ENCODE measurements around the gene XKR7.

XKR7 gene

DNA sequence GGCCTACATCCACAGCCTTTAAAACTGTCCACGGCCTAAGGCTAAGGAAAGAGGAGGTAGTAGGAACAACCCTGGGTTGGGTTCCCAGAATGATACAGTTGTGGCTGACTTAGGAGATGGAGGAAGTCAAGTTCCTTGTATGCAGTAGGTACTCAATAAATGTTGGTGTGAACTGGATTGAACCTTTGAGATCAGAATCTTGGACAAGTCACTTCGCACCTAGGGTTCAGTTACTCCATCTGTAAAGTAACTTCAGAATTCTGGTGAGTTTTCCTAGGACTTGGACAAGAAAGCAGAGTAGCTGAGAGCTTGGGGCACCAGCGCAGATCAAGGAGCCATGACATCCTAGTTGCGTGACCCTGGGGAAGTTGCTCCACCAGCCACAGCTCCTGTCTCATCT is 9.1 kb downstream of the XKR7 start:
- DNase-seq: no peak

DNA sequence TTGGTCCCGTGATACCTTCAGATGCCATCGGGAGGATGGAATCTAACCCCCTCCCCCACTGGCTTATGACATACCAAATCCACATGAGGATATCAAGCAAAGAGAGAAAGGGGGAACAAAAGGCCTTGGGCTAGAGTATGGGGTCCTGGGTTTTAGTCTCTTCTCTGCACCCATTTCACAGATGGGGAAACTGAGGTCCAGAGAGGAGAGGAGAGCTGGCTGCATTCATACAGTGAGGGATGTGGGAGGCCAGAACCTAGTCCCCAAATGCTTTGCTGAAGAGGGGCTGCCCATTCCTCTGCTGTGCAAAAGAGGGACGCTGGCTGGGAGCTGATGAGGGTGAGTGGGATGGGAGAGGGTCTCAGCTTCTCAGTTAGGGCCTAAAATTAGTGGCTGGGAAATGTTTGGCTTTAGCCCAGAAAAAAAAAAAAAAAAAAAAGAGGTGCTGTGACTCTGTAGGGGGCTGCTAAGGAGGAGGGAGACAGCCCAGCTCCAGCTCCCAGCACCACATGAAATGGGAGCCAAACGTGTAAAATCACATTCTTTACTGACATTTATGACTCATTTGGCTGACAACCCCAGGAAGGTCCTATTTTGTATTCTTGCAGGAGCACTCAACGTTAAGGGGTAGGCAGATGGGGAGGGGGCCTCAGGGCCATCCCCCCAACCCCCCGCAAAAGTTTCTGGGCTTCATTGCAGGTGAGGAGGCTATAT is 11.9 kb downstream of the XKR7 start:
- DNase-seq: no peak

DNA sequence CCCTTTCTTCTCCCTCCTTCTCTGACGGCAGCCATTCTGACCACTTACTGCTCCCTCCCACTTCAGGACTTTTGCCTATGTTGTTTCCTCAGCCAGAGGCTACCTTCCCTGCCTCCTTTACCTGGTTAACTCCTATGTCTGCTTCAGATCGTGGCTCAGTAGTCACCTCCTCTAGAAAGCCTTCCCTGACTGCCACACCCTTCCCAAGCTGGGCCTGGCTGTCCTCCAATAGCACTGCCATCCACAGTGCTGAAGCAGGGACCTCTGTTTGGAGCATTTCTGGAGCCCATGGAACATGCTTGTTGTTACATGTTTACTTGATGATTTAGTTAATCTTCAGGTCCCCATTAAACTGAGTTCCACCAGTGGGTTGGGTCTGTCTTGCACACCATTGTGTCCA is 13.8 kb downstream of the XKR7 start:
- DNase-seq: no peak

- no peak for DNase-seq
Measured at GRCh38 chr20:31984981-31985471, 17.1 kb downstream of the XKR7 start.

DNA sequence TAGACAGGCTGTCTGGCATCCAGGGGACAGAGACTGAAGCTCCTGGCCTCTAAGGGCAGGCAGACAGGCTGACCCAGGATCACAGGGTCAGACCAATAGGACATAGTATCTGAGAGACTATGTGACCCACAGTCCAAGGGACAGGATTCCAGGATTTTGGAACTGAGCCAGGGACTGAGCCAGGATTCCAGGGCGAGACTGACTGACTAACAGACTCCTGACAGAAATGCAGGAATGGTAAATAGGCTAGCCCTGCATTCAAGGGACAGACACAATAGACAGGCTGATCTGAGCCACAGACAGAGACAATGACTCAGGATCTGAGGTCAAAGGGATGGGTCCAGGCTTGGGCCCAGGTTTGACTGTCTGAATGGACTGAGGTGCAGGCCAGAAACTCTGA is 19.8 kb downstream of the XKR7 start:
- DNase-seq: peak in 1 of 56 donors; percentile 1

- no peak for DNase-seq
Measured at GRCh38 chr20:31988430-31989015, 20.6 kb downstream of the XKR7 start.

DNA sequence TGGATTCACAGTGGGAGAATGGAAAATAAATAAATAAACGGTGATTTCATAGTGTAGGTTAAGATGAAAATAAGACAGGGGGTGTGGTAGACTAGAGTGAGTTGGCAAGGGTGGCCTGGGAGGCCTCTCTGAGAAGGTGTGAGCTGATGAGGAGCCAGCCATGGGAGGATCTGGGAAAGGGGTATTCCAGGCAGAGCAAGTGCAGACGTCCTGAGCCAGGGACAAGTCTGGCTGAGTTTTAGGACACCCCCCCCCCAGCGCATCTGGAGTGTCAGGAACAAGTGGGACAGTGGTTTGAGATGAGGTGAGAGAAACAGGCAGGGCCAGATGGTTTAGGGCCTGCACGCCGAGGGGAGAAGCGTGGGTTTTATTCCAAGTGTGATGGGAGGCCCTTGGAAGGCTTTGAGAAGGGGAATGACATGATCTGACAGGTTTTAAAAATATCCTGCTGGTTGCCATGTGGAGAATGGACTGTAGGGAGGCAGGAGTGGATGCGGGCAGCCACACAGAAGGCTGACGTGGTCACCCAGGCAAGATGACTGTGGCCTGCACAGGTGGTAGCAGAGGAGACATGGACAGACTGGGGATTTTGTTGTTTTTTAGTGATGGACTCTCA is 21.2 kb downstream of the XKR7 start:
- DNase-seq: no peak

DNA sequence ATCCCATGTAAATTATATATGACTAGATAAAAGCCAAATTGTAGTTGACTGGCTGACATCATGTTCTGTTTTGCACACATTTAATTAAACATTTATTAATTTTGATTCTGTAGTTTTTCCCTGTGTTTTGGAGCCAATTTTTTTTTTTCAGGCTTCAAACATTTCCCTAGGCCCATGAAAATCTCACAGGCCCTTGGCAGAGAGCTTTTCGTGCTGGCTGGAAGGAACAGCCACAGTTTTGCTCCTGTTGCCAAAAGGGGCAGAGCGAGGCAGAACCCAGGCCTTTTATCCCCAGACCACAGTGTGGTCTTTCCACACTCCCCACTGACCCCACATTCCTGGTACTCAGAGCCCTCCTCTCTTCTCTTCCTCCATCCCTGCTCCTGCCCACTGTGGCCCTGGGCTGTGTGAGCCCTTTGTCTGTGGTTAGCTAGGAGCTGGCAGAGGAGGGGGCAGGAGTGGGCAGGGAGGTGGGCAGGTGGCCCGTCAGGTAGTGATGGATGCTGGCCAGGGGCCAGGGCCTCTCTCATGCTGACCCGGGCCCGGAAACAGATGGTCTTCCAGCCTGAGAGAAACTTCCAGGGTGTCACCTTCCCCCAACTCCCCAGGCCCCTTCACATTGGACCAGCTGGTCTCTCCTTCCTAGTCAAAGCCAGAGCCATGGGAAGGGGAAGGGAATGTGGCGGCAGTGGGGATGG is 22.8 kb downstream of the XKR7 start:
- DNase-seq: peak in 1 of 56 donors; percentile 5

GRCh38 chr20:31991339-31991705 is 23.4 kb downstream of the XKR7 start:
- DNase-seq: no peak

DNA sequence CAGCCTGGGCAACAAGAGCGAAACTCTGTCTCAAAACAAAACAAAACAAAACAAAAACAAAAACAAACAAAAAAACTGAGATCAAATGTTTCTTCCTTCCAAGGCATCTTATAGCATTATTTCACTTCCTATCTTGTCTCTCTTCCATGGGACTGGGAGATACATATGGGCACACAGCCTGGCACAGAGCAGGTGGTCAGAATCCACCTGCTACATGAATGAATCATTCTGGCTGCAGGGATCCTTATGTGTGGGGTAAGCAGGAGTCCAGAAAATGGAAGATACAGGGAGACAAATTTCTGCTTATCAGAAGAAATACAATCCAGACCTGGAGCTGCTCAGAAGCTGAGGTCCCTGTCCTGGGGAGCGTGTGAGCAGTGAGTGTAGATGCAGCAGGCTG is 24.1 kb downstream of the XKR7 start:
- no peak for DNase-seq

DNA sequence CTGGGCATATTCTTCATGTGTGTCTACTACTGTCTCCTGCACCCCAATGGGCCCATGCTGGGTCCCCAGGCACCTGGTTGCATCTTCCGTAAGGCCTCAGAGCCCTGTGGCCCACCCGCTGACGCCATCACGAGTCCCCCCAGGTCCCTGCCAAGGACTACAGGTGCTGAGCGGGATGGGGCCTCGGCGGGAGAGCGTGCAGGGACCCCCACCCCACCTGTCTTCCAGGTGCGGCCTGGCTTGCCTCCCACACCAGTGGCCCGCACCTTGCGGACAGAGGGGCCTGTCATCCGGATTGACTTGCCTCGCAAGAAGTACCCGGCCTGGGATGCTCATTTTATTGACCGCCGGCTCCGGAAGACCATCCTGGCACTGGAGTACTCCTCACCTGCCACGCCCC is 29.0 kb downstream of the XKR7 start:
- DNase-seq: no peak

DNA sequence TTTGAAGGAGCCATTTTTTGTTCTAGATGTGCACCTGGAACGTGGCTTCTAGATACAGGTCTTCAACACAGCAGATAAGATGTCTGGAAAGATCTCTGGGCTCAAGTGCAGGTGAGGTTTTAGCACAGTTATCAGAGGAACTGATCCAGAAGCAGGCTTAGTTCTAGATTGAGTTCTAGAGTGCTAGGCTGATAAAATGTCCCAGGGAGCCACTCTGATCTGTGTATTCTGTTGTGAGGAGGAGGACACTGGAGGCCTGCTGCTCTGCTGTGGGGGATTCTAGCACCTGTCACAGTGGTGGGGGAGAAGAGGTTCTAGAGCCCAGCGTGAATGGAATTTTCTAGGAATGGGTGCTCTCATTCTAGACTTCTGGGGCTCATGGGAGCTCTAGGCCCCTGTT is 30.3 kb downstream of the XKR7 start:
- no peak for DNase-seq

GRCh38 chr20:32003325-32003724 is 35.4 kb downstream of the XKR7 start:
- no peak for DNase-seq

DNA sequence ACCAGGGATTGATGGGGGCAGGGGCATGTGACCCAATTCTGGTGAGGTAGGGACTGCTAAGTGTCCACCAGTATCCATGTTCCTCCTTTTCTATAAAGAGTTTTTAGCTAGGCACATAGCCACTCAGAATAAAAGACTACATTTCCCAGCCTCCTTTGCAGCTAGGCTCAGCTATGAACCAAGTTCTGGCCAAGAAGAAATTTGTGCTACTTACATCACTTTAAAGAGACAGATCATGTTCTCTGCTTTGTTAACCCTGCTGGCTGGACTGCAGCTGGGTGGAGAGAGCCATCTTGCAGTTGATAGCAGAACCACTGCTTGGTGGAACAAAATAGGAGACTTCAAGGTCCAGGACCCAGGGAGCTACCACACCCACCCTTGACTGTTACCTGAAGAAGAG is 37.0 kb downstream of the XKR7 start:
- DNase-seq: no peak

GRCh38 chr20:32006053-32006452 is 38.1 kb downstream of the XKR7 start:
- no peak for DNase-seq

- peak in 1 of 56 donors; percentile 7 for DNase-seq
Measured at GRCh38 chr20:32006841-32007786, 39.2 kb downstream of the XKR7 start.

DNA sequence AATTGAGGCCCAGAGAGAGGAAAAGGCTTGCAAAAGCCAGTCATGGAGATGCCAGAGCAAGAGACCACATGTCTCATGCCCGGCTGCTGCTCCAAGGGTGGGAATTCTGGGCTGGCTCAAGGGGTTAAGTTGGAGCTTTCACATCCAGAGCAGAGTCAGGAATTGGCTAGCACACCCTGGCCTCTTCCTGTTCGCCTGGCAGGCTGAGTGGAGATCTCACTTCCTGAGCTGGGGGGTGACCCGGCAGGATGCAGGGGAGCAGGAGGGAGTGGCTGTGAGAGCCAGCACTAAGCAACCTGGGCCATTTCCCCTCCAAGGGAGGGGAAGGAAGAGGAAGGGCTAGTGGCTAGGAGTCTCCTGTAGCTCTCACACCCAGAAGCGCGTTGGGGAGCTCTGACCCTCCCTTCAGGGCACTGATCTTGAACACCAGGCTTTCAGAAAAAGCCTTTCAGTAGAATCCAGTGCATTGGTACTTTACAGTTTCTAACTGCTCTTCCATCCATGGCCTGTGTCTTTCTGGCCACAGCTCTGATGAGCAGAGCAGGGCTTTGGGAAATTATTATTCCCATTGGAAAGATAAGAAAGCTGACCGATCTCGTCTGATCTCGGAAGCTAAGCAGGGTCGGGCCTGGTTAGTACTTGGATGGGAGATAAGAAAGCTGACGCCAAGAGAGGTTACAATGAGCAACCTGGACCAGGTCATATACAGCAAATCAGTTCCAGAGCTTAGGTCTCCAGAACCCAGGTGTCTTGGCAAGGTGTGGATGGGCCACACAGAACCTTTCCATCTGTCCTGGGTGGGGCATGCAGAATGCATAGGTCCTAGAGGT is 40.1 kb downstream of the XKR7 start:
- no peak for DNase-seq

DNA sequence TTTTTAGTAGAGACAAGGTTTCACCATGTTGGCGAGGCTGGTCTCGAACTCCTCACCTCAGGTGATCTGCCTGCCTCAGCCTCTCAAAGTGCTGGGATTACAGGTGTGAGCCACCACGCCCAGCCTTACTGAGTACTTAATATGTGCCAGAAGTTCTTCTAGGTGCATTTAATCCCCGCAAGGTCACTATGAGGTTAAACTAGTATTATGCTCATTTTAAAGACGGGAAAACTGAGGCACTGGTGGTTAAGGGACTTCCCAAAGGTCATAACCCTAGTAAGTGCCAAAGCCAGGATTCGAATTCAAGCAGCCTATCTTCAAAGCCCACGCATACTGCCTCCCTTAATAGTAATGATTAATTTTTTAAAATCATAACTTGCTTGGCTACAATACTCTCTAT is 41.6 kb downstream of the XKR7 start:
- DNase-seq: no peak

DNA sequence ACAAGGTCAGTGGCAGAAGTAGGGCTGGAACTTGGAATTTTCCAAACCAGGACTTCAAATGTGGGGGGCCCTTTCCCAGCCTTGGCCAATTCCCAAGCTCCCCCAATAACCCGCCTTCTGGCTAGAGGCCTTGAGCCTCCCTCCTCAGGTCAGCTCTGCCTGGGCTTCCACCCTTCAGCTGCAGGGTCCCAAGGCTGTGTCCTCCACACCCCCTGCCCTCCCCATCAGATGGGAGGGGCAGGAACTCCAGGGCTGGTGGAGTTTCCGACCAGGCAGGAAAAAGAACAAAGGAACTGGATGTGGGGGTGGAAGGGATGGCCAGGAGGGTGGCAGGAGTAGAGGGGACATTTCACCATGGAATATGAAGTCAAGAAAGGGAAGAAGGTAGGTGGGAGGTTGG is 42.1 kb downstream of the XKR7 start, which contains the start of gene CCM2L:
Gene CCM2L (plus strand): TSS at position 338 of the 400 bp plus-strand sequence. CDS start 17 bp downstream, at position 355.
- DNase-seq: no peak

DNA sequence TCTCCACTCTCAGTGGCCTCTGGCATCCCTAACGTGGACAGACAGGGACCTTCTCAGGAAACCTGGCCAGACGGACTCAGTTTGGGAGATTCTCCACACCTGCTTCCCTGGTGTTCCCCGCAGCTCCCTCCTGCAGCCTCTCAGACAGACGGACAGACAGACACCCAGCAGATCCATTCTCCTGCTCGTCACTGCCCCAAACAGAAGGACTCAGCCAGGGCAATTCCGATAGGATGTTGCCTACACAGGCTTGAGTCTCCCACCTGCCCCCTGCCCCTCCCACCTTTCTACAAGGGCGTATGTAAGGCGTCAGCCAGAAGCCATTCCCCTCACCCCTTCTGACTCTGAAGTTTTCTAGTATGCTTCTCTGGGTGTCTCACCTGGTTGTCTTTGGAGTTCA is 42.7 kb downstream of the XKR7 start:
- DNase-seq: no peak

Measured in nucleus accumbens (tissue), 56 donors.